Measurements from ENCODE around the gene CLIP1. TPM values are rescaled to one million over a fixed set of nuclear protein-coding genes. Genes with fewer than 3 reads are reported as not detected.

CLIP1 gene
- total and polyA plus RNA-seq, 2 of the 4 experiments (the other 2 are of a cell fraction): 38.0 to 54.8 TPM

DNA sequence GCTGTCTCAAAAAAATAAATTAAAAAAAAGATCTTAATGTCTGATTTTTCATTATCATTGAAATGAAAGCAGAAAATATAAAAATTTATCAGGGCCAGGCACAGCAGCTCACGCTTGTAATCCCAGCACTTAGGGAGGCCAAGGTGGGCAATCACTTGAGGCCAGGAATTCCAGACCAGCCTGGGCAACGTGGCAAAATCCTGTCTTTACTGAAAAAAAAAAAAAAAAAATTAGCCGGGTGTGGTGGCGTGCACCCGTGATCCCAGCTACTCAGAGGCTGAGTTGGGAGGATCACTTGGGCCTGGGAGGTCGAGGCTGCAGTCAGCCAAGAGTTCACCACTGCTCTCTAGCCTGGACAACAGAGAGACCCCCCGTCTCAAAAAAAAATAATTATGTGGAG lies 37.6 kb upstream of the CLIP1 start:
- DNase-seq (no peak), ATAC-seq (ENCODE audit: low read depth) (no peak)
- no peak overlapping the region for H3K23ac ChIP-seq (ENCODE audit: low read depth, low read length)
- H2BK5ac ChIP-seq (ENCODE audit: low read depth, low read length, poor library complexity, severe bottlenecking): no peak overlapping the region
- H4K8ac ChIP-seq (ENCODE audit: low read depth in 2 of 2, low read length in 2 of 2): no peak overlapping the region
- H2BK20ac ChIP-seq (ENCODE audit: low read depth, low read length): no peak overlapping the region
- no peaks in the 10 kb centered on the region for H4K20me1 ChIP-seq (ENCODE audit: insufficient read depth, low read length)
- H2AK9ac ChIP-seq (replicated peaks; ENCODE audit: low read depth, low read length, poor library complexity): no peak overlapping the region
- POLR2A ChIA-PET (ENCODE audit: unreplicated experiment): no interaction called here
- TF ChIP-seq NFE2L2 (IDR thresholded peaks at IDR 0.05; ENCODE audit: low read depth, low read length) (no peak), RFX5 (IDR thresholded peaks at IDR 0.05; ENCODE audit: low read depth, low read length) (no peak), RAD21 (IDR thresholded peaks at IDR 0.05; ENCODE audit: low read length) (no peak), CHD1 (IDR thresholded peaks at IDR 0.05; ENCODE audit: low read depth, low read length) (no peak), MAFK (IDR thresholded peaks at IDR 0.05; ENCODE audit: low read depth, low read length) (no peak), POLR2A (IDR thresholded peaks at IDR 0.05; ENCODE audit: low read depth, low read length) (no peak), BHLHE40 (IDR thresholded peaks at IDR 0.05; ENCODE audit: low read depth, low read length) (no peak), MXI1 (IDR thresholded peaks at IDR 0.05; ENCODE audit: borderline replicate concordance, low read depth, low read length) (no peak), FOS (IDR thresholded peaks at IDR 0.05; ENCODE audit: low read depth, low read length) (no peak), MAZ (IDR thresholded peaks at IDR 0.05; ENCODE audit: borderline replicate concordance, low read depth, low read length) (no peak), SMC3 (IDR thresholded peaks at IDR 0.05; ENCODE audit: low read depth, low read length) (no peak), CEBPB (IDR thresholded peaks at IDR 0.05; ENCODE audit: low read depth, low read length) (no peak)
- TF ChIP-seq, protein P1, sequence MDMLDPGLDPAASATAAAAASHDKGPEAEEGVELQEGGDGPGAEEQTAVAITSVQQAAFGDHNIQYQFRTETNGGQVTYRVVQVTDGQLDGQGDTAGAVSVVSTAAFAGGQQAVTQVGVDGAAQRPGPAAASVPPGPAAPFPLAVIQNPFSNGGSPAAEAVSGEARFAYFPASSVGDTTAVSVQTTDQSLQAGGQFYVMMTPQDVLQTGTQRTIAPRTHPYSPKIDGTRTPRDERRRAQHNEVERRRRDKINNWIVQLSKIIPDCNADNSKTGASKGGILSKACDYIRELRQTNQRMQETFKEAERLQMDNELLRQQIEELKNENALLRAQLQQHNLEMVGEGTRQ (IDR thresholded peaks at IDR 0.05; ENCODE audit: low read depth, low read length): no peak
- TF ChIP-seq, protein P2, sequence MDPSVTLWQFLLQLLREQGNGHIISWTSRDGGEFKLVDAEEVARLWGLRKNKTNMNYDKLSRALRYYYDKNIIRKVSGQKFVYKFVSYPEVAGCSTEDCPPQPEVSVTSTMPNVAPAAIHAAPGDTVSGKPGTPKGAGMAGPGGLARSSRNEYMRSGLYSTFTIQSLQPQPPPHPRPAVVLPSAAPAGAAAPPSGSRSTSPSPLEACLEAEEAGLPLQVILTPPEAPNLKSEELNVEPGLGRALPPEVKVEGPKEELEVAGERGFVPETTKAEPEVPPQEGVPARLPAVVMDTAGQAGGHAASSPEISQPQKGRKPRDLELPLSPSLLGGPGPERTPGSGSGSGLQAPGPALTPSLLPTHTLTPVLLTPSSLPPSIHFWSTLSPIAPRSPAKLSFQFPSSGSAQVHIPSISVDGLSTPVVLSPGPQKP (IDR thresholded peaks at IDR 0.05; ENCODE audit: borderline replicate concordance, low read depth, low read length): no peak
- TF ChIP-seq, protein P3, sequence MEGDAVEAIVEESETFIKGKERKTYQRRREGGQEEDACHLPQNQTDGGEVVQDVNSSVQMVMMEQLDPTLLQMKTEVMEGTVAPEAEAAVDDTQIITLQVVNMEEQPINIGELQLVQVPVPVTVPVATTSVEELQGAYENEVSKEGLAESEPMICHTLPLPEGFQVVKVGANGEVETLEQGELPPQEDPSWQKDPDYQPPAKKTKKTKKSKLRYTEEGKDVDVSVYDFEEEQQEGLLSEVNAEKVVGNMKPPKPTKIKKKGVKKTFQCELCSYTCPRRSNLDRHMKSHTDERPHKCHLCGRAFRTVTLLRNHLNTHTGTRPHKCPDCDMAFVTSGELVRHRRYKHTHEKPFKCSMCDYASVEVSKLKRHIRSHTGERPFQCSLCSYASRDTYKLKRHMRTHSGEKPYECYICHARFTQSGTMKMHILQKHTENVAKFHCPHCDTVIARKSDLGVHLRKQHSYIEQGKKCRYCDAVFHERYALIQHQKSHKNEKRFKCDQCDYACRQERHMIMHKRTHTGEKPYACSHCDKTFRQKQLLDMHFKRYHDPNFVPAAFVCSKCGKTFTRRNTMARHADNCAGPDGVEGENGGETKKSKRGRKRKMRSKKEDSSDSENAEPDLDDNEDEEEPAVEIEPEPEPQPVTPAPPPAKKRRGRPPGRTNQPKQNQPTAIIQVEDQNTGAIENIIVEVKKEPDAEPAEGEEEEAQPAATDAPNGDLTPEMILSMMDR (conservative IDR thresholded peaks at IDR 0.05; ENCODE audit: low read depth, low read length): no peak
- H3K79me1 ChIP-seq (ENCODE audit: low read depth in 1 of 2, low read length in 2 of 2): no peaks in the 10 kb centered on the region
- intact Hi-C loops (cut with micrococcal nuclease): no loop called here
- H3K27ac ChIP-seq (ENCODE audit: insufficient read depth, low read length): no peak overlapping the region
- in situ Hi-C loops (cut with MboI; ENCODE audit: low sequenced_read_pairs): loop anchor here (5.0 kb wide), 1 partner anchor 53 kb away; no protein-coding TSS in a partner anchor
- no peak overlapping the region for H4K91ac ChIP-seq (ENCODE audit: insufficient read depth, low read depth, low read length)
- H2AFZ ChIP-seq (replicated peaks; ENCODE audit: low read length, poor library complexity): no peak overlapping the region
- no peak overlapping the region for H3K18ac ChIP-seq (ENCODE audit: low read depth, low read length)
- no TSS peak for BruUV-seq (replicated peaks)
- WGBS, 2 experiments (ENCODE audit: extremely low coverage in 2 of 2, insufficient read length in 1 of 2): 86% methylated on average over 3 of the region's 7 CpGs; no CpG with 5 or more reads in 1 of the 2 experiments
- no peak overlapping the region for H3K4me3 ChIP-seq (ENCODE audit: insufficient read depth, low read depth, low read length)
- CTCF ChIA-PET: interaction anchor here (0.7 kb wide), 1 partner anchor 783 kb away, joined by 3 read pairs; no protein-coding TSS in a partner anchor
- no peak overlapping the region for H3K14ac ChIP-seq (replicated peaks; ENCODE audit: low read depth, low read length)
- H3K56ac ChIP-seq (ENCODE audit: extremely low read depth, insufficient read depth, low read length): no peak overlapping the region
- no peak overlapping the region for H3K4ac ChIP-seq (ENCODE audit: low read depth, low read length)
- no peaks in the 10 kb centered on the region for H3K27me3 ChIP-seq (ENCODE audit: control insufficient read depth, insufficient read depth, low read length)
- H3K4me1 ChIP-seq (ENCODE audit: control insufficient read depth, insufficient read depth, low read length): peaks cover 2% of the 10 kb centered on the region; the same call in 1 of the 2 replicates
- H4K5ac ChIP-seq (ENCODE audit: low read depth, low read length): no peak overlapping the region
- dilution Hi-C loops (cut with HindIII; ENCODE audit: low sequenced_read_pairs, unreplicated experiment): no loop called here
- H3K9me1 ChIP-seq (ENCODE audit: insufficient read depth, low read length): peaks cover 14% of the 10 kb centered on the region
- no peak overlapping the region for H2AK5ac ChIP-seq (ENCODE audit: low read depth, low read length)
- no peak overlapping the region for H2BK15ac ChIP-seq (ENCODE audit: low read depth, low read length)
- no peak overlapping the region for H3K4me2 ChIP-seq (ENCODE audit: low read depth, low read length)
- no peaks in the 10 kb centered on the region for H3K36me3 ChIP-seq (ENCODE audit: control insufficient read depth, insufficient read depth, low read length)
- H2BK120ac ChIP-seq (ENCODE audit: low read depth, low read length): no peak overlapping the region
- no peak overlapping the region for H3K9ac ChIP-seq (ENCODE audit: low read depth, low read length)
- no peaks in the 10 kb centered on the region for H3K9me3 ChIP-seq (ENCODE audit: control insufficient read depth, insufficient read depth, low read length)

All from IMR-90 (cell line).